ENCODE data around the gene SLC18A3. TPM values are rescaled to one million over a fixed set of nuclear protein-coding genes. Genes with fewer than 3 reads are reported as not detected.

Gene SLC18A3
- not detected for polyA plus RNA-seq (ENCODE audit: insufficient read length in 10 of 10)
- long read RNA-seq, donor 1 = 0 reads
- long read RNA-seq, donor 2 = 0 reads
- long read RNA-seq, donor 3 = 0 reads
- long read RNA-seq, donor 4, partial matches to known transcripts = 0 of 1 reads
- long read RNA-seq, donor 4, other reads (novel, unspliced or antisense) = 0 of 1 reads
- long read RNA-seq, donor 5 = 0 reads
- long read RNA-seq, donor 6 = 0 reads
- long read RNA-seq, donor 7 = 0 reads
- long read RNA-seq, donor 8 = 0 reads
- long read RNA-seq, donor 9 = 0 reads

DNA sequence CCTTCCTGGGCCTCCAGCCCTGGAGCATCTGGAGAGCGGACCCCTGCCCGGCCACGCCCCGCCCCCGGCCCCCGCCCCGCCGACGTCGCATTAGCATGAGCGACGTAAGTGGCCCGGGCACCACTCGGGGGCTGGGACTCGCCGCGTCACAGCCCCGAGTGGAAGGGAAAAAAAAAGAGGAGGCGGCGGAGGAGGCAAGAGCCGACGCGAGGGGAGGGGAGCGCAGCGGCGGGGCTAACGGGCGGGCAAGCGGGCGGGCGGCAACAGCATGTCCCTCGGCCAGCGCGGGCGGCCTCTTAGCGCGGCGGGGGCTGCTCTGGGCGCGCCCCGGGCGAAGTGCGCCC is at the start of gene SLC18A3:
Gene SLC18A3, plus strand, starts transcription at position 197 of the 344 bp plus-strand sequence. CDS start 431 bp downstream, outside the sequence.
- no peak for DNase-seq

GRCh38 chr10:49560526-49560925 is 49.6 kb upstream of the SLC18A3 start:
- no peak for DNase-seq

- DNase-seq = no peak
Observed at GRCh38 chr10:49562893-49563292, 47.2 kb upstream of the SLC18A3 start.

- no peak for DNase-seq
Observed at GRCh38 chr10:49564461-49565009, 45.6 kb upstream of the SLC18A3 start.

GRCh38 chr10:49567810-49568209 is 42.3 kb upstream of the SLC18A3 start:
- DNase-seq = no peak

DNA sequence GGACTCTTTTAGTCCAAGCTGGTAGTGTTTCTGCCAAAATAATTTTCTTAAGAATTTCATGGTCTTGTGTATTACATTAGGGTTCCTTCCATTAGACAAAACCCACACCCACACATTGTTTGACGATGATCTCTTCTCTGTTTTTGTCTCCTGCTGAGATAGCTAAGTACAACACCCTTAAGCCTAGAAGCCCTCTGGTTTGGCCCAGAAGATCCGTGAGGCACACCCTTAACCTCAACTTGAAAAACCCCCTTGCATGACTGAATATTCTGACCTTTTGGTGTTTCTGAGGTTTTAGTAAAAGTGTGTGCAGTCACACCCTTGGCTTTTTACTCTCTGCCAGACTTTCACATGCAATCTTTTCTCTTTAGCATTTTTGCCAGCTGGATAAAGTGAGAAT is 41.9 kb upstream of the SLC18A3 start:
- no peak for DNase-seq

GRCh38 chr10:49569031-49569631 is 41.0 kb upstream of the SLC18A3 start:
- no peak for DNase-seq

DNA sequence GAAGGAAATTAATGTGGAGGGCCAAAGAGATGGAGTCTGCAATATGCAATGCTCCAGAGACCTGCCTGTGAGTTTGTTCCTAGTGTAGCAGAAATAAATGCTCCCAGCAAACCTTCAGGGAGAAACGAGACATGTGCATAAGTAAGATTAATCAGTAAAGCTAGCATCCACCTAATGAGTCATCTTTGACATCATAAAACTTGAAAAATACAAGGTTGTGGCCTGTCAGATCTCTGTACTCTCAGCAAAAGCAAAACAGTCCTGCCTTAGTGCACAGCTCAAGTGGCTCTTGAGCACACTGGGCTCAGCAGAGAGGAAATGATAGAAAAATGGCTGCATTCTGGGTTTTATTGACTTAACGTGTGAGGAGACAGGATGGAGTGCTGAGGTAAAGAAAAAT is 38.7 kb upstream of the SLC18A3 start:
- no peak for DNase-seq

DNA sequence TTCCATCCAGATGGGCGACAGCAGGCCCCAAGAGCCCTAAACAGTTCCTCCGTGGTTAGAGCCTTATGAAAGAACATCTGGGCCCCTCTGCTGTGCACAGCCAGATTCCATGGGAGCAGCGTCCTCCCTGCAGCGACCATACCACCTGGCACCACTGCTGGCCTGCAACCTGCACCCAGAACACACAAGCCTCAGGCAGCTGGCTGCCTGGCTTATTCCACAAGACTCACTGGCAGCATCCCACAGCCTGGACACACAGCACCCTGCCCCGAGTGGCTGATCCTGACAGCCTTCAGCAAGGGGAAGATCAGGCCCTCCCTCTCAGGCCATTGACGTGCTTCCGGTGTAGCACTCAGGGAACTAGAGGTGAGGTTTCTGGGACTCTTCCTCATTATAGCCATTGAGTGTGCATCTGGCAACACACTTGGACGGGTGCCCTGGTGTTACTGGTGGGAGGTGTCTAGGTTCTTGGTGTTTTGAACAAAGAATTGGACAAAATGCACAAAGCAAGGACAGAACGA is 37.5 kb upstream of the SLC18A3 start:
- DNase-seq = no peak

GRCh38 chr10:49575489-49576072 is 34.5 kb upstream of the SLC18A3 start:
- DNase-seq = no peak

- DNase-seq = no peak
Observed at GRCh38 chr10:49577182-49577925, 32.8 kb upstream of the SLC18A3 start.

DNA sequence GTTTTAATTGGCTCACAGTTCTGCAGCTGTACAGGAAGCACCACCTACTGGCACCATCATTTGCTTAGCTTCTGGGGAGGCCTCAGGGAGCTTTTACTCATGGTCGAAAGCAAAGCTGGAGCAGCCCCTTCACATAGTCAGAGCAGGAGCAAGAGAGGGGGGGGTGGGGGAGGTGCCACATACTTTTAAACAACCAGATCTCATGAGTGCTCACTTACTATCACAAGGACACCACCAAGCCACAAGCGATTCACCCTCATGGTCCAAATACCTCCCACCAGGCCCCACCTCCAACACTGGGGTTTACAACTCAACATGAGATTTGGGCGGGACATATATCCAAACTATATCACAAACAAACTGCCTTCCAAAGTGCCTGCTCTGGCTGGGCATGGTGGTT is 31.7 kb upstream of the SLC18A3 start:
- DNase-seq = no peak

- DNase-seq = no peak
Observed at GRCh38 chr10:49579621-49580020, 30.5 kb upstream of the SLC18A3 start.

DNA sequence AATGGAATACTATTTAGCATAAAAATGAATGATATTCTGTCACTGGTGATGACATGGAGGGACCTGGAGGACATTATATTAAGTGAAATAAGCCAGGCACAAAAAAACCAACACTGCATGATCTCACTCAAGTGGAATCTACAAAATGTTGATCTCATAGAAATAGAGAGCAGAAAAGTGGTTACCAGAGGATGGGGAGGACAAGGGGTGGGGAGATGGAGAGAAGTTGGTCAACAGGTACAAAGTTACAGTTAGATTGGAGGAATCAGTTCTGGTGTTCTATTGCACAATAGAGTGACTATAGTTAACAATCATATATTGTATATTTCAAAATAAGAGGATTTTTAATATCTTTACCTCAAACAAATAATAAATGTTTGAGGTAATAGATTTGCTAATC is 24.7 kb upstream of the SLC18A3 start:
- DNase-seq = no peak

- no peak for DNase-seq
Observed at GRCh38 chr10:49587981-49588380, 22.1 kb upstream of the SLC18A3 start.

GRCh38 chr10:49592726-49593563 is 17.2 kb upstream of the SLC18A3 start:
- DNase-seq = peak in 2 of 3 donors; percentile 9 to 36

DNA sequence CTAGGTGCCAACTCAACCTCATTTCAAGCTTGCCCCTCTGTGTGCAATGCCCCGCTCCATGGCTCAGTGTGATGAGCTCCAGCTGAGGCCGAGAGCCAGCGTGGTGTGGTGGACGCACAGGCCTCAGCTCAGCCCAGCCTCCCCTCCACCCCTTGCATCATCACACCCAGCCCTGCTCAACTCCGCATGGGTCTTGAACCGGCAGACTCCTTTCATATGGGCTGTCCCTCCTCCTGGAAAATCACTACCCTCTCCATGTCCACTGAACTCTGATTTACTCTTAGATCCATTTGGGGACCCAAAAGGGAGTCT is 16.6 kb upstream of the SLC18A3 start:
- no peak for DNase-seq

- DNase-seq = no peak
Observed at GRCh38 chr10:49593998-49594397, 16.1 kb upstream of the SLC18A3 start.

- peak; percentile 21 to 64 (median 30) for DNase-seq
Observed at GRCh38 chr10:49594594-49594993, 15.5 kb upstream of the SLC18A3 start.

- DNase-seq = no peak
Observed at GRCh38 chr10:49595003-49595712, 15.0 kb upstream of the SLC18A3 start.
